ENCODE measurements around the gene NES.
"Not testable (repeated sequence)": the region's sequence is repeated elsewhere in the genome, so short reads cannot be mapped to it uniquely, and the experiment has no call there.

The NES gene

DNA sequence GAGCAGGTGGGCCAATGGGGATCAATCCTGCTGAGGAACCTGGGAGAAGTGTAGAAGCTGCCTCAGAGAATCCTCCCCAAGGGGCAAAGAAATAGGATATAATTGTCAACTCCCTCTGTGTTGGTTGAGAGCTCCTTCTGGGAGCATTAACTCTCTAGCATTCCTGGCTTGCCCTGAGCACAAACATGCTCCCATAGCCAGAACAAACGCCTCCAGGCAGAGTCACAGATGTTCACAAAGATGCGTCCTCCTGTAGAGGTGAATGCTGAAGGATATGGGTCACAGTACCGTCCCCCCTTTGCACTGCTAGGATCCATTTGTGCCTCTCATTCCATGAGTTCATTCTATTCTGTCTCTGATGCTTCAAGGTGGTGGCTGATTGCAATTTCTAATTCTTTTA, 44.9 kb downstream of the NES start:
- DNase-seq (ENCODE audit: low read depth) = no peak
- no peak overlapping the region for H3K4me3 ChIP-seq (ENCODE audit: low read depth, low read length)

DNA sequence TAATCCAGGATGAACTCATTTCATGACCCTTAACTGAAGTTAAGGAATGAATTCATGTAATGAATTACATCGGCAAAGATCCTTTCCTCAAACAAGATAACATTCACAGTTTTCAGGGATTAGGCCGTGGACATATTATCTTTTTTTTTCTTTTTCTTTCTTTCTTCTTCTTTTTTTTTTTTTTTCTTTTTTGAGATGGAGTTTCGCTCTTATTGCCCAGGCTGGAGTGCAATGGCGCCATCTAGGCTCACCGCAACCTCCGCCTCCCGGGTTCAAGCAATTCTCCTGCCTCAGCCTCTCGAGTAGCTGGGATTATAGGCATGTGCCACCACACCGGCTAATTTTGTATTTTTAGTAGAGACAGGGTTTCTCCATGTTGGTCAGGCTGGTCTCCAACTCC, 46.1 kb downstream of the NES start:
- not testable (repeated sequence) for DNase-seq (ENCODE audit: low read depth); H3K4me3 ChIP-seq (ENCODE audit: low read depth, low read length)

DNA sequence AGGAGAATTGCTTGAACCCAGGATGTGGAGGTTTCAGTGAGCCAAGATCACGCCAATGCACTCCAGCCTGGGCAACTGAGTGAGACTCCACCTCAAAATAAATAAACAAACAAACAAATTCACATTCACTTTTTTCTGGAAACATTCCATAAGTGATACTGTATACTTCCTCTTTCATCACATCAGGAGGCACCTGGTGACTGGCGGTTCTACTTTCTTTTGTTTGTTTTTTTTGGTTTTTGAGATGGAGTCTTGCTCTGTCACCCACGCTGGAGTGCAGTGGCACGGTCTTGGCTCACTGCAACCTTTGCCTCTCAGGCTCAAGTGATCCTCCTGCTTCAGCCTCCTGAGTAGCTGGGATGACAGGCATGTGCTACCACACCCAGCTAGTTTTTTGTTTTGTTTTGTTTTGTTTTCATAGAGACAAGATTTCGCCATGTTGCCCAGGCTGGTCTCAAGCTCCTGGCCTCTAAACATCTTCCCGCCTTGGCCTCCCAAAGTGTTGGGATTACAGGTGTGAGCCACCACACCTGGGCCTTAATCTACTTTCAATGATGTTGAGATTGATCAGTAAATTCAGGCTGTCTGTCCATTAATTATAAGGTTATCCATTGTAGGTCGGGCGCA, 47.3 kb downstream of the NES start:
- no peak for DNase-seq (ENCODE audit: low read depth)

DNA sequence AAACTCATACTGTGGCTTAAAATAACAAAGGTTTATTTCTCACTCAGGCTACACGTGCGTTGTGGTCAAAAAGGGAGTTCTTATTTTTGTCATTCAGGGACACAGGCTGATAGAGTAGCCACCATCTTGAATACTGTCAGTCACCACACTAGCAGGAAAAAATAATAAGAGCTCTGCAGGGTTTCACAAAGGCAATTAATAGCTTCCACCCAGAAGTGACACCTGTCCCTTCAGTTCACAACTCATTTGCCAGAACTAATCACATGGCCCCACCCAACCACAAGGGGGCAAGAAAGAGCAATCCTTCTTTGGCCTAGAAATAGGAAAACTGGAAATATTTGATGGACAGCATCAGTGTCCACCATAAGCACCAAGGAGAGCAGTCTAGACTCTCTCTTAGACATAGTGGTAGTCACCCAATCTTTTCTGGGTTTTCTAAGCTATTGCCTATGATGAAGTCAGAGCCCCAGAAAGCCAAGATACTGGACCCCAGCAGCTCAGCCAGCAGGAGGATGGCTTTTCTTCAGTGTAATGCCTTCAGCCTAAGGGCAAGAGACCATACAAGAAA, 49.8 kb downstream of the NES start:
- no peak overlapping the region for H3K4me3 ChIP-seq (ENCODE audit: low read depth, low read length)
- DNase-seq (ENCODE audit: low read depth) = no peak

More for the DNA sequence above, 47.3 kb downstream of the NES start:
- H3K4me3 ChIP-seq (ENCODE audit: low read depth, low read length) = no peak overlapping the region

DNA sequence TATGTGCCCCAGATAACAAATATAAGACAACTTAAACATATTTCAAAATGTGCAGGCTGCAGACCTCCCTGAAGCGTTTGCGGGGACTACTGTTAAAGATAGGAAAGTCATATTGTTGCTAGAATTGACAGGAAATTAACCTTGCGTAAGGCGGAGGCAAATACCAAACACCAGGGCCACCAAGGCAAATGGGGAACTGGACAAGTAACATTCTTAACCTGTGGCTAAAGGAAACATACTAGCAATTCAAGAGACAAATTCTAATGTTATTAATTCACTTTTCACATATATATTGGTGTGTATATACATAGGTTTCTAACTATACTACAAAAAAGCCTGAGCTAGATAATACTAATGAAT, 51.1 kb downstream of the NES start:
- no peak overlapping the region for H3K4me3 ChIP-seq (ENCODE audit: low read depth, low read length)
- DNase-seq (ENCODE audit: low read depth) = no peak

DNA sequence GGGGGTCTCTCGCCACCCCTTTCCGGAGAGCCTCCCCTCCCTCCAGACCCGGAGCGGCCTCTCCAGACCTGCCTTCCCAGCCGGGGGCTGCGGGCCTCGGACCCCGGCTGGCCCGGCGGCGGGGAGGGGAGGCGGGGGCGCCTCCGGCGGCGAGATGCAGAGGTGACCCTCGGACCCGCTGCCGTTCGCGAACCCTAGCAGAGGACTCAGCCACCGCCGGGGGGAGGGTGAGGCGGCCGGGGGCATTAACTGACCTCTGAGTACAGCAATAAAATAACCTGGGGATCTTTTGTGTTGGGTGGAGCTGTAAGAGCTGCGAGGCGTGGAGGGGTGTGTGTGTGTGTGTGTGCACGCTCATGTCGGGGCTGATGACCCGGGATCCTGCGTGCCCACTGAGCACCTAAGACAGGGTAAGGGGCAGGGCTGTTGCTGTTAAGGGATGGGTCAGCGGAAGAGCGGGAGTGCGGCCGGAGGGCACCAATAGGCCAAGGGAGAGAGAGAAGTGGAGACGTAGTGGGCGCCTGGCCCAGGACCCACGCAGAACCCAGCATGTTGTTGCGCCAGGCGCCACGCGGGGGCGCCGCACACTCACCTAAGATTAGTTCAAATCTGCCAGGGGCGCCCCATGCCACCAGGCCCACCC, 51.6 kb downstream of the NES start:
- DNase-seq (ENCODE audit: low read depth) = no peak
- H3K4me3 ChIP-seq (ENCODE audit: low read depth, low read length) = no peak overlapping the region

DNA sequence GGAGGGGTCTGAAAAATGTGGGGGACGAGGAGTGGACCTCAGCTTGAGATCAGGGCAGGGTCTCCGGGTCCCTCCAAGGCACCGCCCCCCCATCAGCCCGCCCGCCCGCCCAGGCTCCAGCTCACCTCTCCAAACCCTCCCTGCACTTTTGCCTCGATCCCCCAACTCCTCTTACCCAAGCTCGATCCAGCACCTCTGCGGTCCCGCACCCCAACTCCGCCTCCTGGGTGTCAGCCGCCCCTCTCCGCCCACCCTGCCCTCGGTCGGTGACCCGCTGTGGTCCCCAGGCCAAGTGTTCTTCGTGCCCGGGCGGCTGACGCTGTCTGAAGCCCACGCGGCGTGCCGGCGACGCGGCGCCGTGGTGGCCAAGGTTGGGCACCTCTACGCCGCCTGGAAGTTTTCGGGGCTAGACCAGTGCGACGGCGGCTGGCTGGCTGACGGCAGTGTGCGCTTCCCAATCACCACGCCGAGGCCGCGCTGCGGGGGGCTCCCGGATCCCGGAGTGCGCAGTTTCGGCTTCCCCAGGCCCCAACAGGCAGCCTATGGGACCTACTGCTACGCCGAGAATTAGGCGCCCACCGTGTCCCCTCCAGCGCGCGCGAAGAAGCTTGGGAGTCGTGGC, 52.3 kb downstream of the NES start:
- DNase-seq (ENCODE audit: low read depth) = no peak
- H3K4me3 ChIP-seq (ENCODE audit: low read depth, low read length) = peak overlapping the region; percentile 44

DNA sequence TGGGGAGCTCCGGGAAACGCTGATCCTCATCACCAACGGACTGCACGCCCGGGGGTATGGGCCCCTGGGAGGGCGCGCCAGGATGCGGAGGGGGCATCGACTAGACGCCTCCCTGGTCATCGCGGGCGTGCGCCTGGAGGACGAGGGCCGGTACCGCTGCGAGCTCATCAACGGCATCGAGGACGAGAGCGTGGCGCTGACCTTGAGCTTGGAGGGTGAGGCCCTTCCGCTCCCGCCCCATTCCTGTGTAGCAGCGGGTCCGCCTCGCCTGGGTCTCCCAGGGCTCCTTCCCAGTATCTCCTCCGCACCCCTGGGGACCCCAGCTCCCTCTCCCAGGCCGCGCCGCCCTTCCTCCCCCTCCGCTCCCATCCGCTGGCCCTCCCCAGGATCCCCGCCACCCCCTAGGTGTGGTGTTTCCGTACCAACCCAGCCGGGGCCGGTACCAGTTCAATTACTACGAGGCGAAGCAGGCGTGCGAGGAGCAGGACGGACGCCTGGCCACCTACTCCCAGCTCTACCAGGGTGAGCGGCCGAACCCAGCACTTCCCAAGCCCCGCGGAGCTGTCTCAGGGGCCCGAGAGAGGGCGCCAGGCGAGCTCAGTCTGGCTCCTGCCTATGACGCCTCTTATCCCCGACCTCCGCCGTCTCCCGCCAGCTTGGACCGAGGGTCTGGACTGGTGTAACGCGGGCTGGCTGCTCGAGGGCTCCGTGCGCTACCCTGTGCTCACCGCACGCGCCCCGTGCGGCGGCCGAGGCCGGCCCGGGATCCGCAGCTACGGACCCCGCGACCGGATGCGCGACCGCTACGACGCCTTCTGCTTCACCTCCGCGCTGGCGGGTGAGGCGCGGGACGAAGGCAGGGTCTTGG, 53.0 kb downstream of the NES start:
- DNase-seq (ENCODE audit: low read depth) = no peak
- H3K4me3 ChIP-seq (ENCODE audit: low read depth, low read length) = peak overlapping the region; percentile 44

DNA sequence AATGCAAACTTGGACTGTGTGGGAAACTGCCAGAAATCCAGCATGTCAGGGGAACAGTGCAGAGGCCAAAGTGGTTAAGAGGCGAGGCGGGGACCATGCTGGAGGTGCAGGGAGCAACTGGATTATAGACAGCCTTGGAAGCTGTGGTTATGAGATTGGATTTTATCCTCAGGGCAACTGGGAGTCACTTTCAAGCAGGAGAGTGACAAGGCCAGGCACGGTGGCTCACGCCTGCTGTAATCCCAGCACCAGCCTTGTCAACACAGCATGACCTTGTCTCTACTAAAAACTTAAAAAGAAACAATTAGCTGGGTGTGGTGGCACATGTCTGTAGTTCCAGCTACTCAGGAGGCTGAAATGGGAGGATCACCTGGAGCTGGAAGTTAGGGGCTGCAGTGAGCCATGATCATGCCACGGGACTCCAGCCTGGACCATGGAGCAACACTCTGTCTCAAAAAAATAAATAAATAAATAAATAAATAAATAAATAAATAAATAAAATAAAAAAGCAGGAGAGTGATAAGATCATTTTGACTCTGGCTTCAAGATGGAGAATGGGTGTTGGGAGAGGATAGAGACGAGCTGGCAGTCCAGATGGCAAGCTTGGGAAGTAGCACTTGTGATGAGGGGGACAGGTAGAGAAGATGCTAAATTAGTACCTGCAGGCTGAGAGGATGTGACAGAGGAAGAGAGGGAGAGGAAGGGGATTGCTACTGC, 54.5 kb downstream of the NES start:
- DNase-seq (ENCODE audit: low read depth) = no peak
- no peak overlapping the region for H3K4me3 ChIP-seq (ENCODE audit: low read depth, low read length)

DNA sequence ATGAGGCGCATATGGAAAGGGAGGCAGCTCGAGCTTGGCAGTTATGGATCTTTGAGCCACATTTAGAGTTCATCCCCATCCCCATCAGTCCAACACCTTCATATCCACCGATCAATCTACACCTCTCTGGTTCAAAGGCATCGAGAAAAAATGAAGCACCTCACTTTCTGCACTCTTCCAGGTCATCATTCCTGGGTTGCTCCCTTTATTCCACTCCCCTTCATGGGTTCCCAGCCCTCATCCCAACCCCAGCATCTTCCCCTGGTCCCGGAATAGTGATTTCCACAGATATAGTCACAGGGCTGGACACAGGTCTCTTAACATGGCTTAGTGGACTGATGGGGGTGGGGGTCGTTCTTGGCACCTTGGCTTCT, 57.6 kb downstream of the NES start:
- H3K4me3 ChIP-seq (ENCODE audit: low read depth, low read length) = no peak overlapping the region
- DNase-seq (ENCODE audit: low read depth) = no peak

DNA sequence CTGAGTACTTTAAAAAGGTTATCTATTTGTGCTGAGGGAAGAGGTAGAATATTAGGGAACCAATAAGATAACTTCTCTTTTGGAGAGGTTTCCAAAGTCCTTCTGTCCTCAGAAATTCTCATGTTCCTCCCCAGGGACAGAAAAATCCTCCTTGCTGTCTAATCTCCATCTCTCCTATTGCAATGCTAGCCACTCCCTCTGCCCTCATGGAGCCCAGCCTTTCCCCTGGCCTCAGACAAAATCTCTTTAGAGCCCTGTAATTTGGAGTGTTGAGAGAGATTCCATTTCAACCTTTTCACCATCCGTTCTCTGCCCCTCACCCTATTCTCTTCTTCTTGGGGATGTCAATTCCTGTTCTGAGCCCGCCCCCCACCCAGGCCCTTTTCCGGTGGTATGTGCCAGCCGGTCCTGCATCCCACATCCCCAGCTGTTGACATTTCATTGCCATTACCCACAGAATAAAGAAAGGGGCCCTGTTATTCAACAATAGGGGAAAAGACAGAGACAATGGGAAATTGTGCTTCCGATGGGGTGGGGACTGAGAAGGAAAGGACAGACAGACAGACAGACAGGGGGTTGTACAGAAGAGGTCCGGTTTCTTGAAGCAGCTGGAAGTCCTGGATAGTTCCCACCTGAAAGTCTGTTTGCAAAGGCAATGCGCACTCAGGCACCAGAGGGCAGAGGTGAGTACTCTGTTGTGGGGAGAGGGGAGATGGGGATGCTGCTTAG, 58.2 kb downstream of the NES start, which contains the start of gene HAPLN2:
HAPLN2 (plus strand) TSS at position 563 of the 729 bp plus-strand sequence. CDS start 4,076 bp downstream, outside the sequence.
- DNase-seq (ENCODE audit: low read depth) = no peak
- H3K4me3 ChIP-seq (ENCODE audit: low read depth, low read length) = no peak within 1 kb of the TSS

Measured in skeletal muscle cell (primary cell).